GM18868 (cell line): ENCODE measurements around the gene FAM236C.
"Not testable (repeated sequence)": the region's sequence is repeated elsewhere in the genome, so short reads cannot be mapped to it uniquely, and the experiment has no call there.

ENCODE experiments used
- ATAC-seq: cut with Tn5 transposase; IDR thresholded peaks from one replicate; pipeline ENCODE4 v1.9.1; 2021; ENCODE audit warnings: mild to moderate bottlenecking, moderate library complexity; ENCODE audit not compliant: unreplicated experiment

FAM236C gene

DNA sequence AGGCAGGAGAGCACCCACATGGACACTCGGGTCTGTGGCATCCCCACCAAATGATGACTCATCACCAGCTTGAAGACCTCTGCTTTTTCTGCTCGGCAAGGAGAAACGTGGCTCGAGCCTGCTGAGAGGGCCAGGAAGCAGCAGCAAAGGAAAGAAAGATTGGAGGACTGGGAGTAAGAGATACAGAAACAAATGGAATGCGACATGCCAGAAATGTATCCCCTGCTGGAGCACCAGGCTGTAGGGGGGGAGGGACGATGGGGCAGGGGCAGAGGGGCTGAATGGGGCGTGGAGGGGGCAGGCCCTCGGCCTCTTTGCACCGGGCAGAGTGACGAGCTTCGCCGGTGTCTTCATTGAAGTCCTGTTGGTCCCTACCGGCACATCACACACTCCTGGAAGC lies at the start of gene FAM236C:
TSS of gene FAM236C (plus strand) at position 301 of the 400 bp plus-strand sequence. CDS start 100 bp downstream, outside the sequence.
- ATAC-seq, result not testable (repeated sequence)

DNA sequence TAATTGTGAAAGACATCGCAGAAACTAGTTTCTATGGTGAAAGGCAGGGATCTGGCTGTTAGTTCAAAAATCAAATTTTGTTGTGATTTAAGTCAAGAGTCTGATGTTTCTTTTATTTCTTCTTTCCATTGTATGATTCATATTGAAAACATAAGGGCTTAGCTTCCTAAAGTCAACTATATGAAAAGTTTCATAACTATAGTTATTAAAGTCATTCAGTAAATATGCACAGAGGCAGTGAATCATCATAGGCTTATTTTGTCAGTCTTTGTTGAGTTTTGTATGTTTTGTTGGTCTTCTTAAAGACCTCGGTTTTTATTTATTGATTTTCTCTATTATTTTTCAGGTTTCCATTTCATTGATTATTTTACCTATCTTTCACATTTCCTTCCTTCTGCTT lies 29.5 kb upstream of the FAM236C start:
- not testable (repeated sequence) for ATAC-seq

DNA sequence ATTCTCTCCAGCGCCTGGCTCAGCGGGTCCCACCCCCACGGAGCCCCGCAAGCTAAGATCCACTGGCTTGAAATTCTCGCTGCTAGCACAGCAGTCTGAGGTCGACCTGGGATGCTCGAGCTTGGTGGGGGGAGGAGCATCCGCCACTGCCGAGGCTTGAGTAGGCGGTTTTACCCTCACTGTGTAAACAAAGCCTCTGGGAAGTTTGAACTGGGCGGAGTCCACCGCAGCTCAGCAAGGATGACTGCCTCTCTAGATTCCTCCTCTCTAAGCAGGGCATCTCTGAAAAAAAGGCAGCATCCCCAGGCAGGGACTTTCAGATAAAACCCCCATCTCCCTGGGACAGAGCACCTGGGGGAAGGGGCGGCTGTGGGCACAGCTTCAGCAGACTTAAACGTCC lies 22.7 kb upstream of the FAM236C start:
- not testable (repeated sequence) for ATAC-seq

DNA sequence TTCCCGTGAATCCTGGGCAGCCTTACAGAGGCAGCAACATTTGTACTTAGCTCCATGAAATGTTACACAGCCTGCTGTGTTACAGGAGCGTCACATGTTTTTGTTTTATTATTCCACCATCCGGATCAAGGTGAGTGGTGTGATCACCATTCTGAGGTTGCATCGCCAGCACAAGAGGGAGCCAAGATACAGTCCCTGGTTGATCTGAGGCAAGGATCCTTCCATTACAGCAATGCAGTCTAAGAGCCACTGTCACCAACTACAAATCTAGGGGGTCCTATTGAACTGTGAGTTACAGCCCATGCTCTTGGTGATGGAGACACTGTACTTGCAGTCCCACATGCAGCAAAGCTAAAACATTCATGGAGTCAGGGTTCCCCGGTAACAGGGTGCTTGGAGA lies 3.7 kb downstream of the FAM236C start:
- not testable (repeated sequence) for ATAC-seq

DNA sequence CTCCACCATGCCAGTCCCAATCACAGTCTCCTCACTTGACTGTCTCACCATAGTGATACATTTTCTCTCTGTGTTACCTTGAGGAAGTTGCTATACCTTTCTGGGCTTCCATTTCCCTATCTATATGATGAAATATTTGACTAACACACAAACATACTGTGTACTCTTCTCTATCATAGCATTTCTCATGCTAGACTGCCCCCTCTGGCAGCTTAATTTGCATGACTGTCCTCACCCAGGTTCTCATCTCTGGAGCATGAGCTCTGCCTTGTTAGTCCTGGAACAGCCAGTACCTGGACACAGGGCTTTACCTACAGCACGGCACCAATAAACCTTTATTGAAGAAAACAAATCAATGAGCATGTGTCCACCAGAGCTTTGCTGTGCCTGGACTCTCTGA lies 19.9 kb downstream of the FAM236C start:
- ATAC-seq, result not testable (repeated sequence)

DNA sequence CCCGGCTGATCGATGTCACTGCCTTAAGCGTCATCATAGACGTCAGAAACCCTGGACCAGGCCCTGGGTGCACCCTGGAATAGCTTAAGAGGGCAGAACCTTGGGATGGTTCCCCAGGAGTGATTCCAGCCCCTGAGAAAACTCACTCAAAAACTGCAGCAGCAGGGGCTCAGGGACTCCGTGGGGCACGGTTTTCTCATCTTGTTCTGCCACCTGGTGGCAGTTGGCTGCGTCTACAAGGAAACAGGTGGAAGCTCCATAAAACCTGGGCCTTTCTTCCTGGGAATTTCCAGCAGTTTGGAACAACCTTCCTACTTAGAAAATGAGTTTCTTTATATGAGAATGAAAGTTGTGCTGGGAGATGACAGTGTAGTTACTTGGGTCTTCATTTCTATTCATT lies 24.0 kb downstream of the FAM236C start:
- not testable (repeated sequence) for ATAC-seq

DNA sequence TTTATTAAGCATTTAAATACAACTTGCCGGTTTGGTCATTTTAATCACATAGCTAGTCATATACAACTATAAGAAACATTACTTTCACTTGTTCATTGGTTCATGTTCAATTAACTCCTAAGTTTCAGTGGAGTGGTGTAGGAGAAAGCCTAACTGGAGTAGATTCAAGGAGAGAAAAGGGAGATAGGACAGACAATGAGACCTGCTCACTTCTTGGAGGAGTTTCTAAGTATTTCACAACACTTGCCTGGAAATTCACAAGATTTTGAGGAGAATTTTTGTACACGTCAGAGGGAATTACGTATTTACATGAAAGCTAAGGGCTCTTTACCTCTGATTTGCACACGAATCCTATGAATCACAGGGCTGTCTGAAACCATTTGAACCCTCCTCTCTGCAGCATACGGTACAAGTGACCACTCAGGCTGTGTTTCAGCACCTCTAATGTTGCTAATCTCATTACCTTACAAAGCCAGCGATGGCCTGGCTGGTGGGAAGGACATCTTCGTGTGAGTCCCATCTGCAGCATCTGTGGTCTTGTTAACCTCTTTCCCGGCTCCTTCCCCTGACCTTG lies 24.6 kb downstream of the FAM236C start:
- ATAC-seq, result not testable (repeated sequence)

DNA sequence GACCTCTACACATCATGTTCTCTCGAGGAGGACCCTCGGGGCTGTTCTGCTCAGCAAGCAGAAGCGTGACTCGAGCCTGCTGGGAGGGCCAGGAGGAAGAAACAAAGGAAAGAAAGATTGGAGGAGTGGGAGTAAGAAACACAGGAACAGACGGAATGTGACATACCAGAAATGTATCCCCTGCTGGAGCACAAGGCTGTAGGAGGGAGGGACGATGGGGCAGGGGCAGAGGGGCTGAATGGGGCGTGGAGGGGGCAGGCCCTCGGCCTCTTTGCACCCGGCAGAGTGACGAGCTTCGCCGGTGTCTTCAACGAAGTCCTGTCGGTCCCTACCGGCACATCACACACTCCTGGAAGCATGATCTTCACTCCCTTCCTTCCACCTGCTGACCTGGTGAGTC lies 25.5 kb downstream of the FAM236C start, which contains the start of gene FAM236A:
TSS of gene FAM236A (plus strand) at position 301 of the 400 bp plus-strand sequence. CDS start at position 358, 57 bp downstream.
- not testable (repeated sequence) for ATAC-seq

DNA sequence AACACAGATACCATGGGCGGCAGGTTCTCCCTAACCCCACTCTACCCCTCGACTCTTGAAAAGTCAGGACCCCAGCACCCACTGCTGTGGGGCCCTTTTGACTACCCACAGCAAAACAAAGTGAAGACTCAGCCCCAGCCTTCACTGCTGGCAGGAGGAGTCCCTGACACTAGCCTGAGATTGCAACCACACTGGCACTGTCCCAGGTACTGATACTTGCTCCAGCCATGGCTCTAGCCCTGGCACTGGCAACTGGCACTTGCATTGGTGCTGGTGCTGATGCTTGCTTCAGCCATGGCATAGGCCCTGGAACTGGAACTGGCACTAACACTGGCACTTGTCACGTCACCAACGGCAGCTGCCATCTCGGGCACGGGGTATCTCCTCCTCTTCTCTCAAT lies 29.9 kb downstream of the FAM236C start:
- ATAC-seq, result not testable (repeated sequence)

DNA sequence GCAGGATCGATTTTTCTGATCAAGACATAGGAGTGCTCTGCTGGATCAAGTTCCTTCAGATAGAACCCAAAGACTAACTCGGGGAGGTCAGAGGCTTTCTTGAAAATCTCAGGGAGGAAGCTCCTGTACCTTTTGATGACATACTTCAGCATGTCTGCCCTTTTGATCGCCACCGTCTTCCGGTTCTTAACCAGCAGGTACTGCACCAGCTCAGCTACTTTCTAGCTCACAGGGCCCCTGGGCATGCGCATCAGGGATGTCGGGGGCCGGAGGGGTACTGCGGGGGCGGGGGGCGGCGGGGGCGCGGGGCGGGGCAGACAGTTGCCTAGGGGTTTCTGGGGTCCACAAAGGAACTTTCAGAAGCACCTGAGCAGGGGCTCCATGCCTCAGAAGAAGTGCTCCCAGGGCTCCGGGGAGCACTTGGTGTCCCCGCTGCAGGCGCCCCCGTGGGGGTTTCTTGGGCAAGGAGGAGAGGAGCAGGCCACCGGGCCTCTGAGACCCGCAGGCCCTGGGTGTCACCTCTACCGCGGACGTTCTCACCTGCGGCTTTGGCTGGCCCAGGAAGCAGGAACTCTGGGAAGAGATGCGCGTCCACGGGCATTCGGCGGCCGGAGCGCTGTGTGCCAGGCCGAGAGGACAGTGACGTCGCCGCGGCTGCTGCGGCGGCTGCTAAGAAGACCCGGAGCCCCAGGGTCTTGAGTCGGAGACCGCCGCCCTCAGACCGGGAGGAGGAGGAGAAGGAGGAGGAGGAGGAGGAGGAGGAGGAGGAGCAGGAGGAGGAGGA lies 30.8 kb downstream of the FAM236C start:
- peak; percentile 73 for ATAC-seq

DNA sequence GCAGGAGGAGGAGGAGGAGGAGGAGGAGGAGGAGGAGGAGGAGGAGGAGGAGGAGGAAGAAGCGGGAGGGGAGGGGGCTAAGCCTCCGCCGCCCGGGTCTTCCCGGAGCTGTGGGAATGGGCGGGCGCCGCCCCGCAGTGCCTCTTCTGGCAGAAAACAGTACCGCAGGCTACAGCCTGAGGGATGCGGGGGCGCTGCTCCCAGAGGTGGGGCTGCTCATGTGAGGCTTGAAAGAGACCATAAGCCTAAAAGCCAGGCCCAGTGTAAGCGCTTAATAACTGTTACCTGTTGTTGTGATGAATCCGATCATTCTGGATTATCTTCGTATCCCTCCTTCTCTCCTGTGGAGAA lies 31.4 kb downstream of the FAM236C start, which contains the start of gene DMRTC1:
TSS of gene DMRTC1 (minus strand) at position 19 of the 351 bp plus-strand sequence. CDS start 68,143 bp downstream, outside the sequence.
- ATAC-seq, result peak; percentile 94

DNA sequence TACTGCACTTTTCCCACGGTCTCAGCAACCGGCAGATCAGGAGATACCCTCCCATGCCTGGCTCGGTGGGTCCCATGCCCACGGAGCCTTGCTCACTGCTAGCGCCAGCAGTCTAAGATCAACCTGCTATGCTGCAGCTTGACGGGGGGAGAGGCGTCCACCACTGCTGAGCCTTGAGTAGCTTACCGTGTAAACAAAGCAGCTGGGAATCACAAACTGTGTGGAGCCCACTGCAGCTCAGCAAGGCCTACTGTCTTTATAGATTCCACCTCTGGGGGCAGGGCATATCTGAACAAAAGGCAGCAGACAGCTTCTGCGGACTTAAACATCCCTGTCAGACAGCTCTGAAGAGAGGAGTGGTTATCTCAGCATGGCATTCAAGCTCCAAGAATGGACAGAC lies 47.6 kb downstream of the FAM236C start:
- ATAC-seq, result not testable (repeated sequence)
